GM19025 (cell line): ENCODE data around the gene ZSCAN5C.
"Not testable (repeated sequence)": the region's sequence is repeated elsewhere in the genome, so short reads cannot be mapped to it uniquely, and the experiment has no call there.

Source experiments
- ATAC-seq: cut with Tn5 transposase; IDR thresholded peaks from one replicate; pipeline ENCODE4 v1.9.1; 2021; ENCODE audit warnings: mild to moderate bottlenecking, low read depth, moderate library complexity; ENCODE audit not compliant: unreplicated experiment

The ZSCAN5C gene, protein sequence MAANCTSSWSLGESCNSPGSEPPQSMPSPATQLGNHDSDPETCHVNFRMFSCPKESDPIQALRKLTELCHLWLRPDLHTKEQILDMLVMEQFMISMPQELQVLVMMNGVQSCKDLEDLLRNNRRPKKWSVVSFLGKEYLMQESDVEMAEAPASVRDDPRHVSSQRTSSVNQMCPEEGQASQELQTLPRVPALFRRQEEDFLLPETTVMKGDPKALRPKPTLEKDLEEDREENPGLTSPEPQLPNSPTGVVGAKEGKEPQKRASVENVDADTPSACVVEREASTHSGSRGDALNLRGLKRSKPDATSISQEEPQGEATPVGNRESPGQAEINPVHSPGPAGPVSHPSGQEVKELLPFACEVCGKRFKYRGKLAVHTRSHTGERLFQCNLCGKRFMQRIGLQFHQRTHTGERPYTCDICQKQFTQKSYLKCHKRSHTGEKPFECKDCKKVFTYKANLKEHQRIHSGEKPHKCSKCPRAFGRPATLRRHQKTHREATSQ

GRCh38 chr19:56201973-56202372, at the start of gene ZSCAN5C:
ZSCAN5C (plus strand) TSS chr19:56202273; CDS start chr19:56205914, 3,641 bp downstream.
- no peak for ATAC-seq

DNA sequence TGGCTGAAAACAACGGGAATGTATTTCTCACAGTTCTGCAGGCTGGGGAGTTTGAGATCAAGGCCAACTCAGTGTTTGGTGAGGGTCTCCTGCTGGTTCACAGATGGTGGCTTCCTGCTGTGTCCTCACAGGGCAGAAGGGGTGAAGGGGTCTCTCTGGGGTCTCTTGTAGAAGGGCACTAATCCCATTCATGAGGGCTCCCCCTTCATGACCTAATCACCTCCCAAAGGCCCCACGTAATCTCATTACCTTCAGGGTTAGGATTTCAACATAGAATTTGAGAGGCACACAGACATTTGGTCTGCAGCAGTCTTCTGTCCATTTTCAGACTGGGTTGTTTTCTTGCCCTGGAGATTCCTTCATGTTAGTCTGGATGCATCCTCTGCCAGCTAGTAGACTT, 49.4 kb upstream of the ZSCAN5C start:
- no peak for ATAC-seq

- ATAC-seq, result no peak
Observed at GRCh38 chr19:56153507-56153906, 48.6 kb upstream of the ZSCAN5C start.

- ATAC-seq, result no peak
Observed at GRCh38 chr19:56155124-56155687, 46.9 kb upstream of the ZSCAN5C start.

GRCh38 chr19:56156768-56157167, 45.3 kb upstream of the ZSCAN5C start:
- ATAC-seq, result no peak

DNA sequence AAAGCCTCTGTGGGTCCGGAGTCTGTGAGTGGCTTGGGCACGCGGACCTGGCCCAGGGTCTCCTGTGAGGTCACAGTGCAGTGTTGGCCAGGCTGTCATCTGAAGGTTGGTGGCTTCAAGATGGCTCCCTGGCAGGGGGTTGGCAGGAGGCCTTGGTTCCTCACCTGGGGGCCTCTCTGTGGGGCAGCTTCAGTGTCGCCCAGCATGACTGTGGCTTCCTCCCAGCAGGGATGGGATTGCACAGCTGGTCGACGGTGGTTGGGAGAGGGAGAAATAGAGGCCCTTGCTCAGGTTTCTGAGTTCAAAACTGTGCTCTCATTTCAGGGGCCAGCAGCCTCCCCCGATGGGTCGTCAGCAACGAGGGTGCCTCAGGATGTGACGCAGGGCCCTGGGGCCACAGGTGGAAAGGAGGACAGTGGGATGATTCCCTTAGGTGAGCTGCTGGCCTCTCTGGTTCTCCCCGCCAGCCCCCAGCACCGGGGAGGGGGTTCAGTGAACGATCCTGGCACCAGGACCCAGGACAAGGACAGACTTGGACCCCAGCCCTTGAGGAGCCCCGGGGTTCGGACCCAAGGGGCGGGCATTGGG, 43.8 kb upstream of the ZSCAN5C start:
- ATAC-seq, result no peak

GRCh38 chr19:56159009-56159559, 43.0 kb upstream of the ZSCAN5C start:
- no peak for ATAC-seq

DNA sequence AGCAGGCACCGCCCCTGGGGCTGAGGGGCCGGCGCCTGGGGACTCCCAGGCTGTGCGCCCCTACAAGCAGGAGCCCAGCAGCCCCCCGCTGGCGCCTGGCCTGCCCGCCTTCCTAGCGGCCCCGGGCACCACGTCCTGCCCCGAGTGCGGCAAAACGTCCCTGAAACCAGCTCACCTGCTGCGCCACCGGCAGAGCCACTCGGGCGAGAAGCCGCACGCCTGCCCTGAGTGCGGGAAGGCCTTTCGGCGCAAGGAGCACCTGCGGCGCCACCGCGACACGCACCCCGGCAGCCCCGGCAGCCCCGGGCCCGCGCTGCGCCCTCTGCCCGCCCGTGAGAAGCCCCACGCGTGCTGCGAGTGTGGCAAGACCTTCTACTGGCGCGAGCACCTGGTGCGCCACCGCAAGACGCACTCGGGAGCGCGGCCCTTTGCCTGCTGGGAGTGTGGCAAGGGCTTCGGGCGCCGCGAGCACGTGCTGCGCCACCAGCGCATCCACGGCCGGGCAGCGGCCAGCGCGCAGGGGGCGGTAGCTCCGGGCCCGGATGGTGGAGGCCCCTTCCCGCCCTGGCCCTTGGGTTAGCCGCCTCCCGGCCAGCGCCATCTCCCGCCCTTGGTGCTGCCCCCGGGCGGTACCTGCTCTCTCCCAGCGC, 42.3 kb upstream of the ZSCAN5C start:
- ATAC-seq, result no peak

GRCh38 chr19:56161534-56161933, 40.5 kb upstream of the ZSCAN5C start:
- no peak for ATAC-seq

- ATAC-seq, result no peak
Observed at GRCh38 chr19:56162258-56162657, 39.8 kb upstream of the ZSCAN5C start.

- ATAC-seq, result no peak
Observed at GRCh38 chr19:56163097-56163496, 39.0 kb upstream of the ZSCAN5C start.

DNA sequence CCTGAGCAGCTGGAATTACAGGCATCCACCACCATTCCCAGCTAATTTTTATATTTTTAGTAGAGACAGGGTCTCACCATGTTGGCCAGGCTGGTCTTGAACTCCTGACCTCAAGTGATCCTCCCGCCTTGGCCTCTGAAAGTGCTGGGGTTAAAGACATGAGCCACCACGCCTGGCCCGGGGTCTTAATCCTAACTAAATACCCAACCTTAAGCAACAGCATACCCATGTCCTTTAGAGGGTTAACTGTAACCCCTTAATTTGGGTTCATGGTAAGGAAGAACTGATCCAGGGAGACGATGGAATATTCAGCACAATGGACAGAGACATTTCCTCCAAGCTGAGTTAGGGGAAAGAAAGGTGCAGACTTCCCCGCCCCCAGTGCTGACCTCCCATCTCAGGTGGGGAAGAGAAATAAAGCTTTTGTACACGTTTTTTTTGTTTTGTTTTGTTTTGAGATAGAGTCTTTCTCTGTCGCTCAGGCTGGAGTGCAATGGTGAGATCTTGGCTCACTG, 35.0 kb upstream of the ZSCAN5C start:
- no peak for ATAC-seq

- ATAC-seq, result no peak
Observed at GRCh38 chr19:56170261-56170660, 31.8 kb upstream of the ZSCAN5C start.

- ATAC-seq, result no peak
Observed at GRCh38 chr19:56174086-56174485, 28.0 kb upstream of the ZSCAN5C start.

- no peak for ATAC-seq
Observed at GRCh38 chr19:56174550-56174949, 27.5 kb upstream of the ZSCAN5C start.

- not testable (repeated sequence) for ATAC-seq
Observed at GRCh38 chr19:56175861-56176307, 26.2 kb upstream of the ZSCAN5C start, which contains the start of gene GALP. GALP (plus strand) TSS chr19:56176008; CDS start chr19:56177109, 1,101 bp downstream.

DNA sequence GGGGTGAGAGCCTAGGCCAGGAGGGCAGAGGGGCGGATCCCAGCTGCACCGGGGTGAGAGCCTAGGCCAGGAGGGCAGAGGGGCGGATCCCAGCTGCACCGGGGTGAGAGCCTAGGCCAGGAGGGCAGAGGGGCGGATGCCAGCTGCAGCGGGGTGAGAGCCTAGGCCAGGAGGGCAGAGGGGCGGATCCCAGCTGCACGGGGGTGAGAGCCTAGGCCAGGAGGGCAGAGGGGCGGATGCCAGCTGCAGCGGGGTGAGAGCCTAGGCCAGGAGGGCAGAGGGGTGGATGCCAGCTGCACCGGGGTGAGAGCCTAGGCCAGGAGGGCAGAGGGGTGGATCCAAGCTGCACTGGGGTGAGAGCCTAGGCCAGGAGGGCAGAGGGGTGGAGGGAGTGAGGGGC, 25.8 kb upstream of the ZSCAN5C start:
- ATAC-seq, result not testable (repeated sequence)

DNA sequence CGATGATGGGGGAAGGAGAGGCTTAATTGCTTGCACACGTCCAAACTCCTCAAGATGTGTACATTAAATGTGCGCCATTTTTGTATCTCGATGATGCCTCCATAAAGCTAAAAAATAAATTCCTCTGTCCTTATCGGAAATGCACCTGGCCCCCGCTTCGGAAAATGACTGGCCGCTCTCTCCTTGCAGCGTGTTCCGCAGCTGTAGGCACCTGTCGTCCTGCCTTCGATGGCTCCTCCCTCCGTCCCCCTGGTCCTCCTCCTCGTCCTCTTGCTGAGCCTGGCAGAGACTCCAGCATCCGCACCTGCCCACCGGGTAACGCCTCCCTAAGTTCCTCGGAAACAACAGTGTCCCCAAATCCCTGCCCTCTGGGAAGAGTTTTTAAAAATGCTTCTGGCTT, 25.2 kb upstream of the ZSCAN5C start:
- ATAC-seq, result no peak

- no peak for ATAC-seq
Observed at GRCh38 chr19:56177564-56178243, 24.4 kb upstream of the ZSCAN5C start.

GRCh38 chr19:56189785-56190184, 12.3 kb upstream of the ZSCAN5C start:
- no peak for ATAC-seq
